Germinal center (tissue), 1 donor: Measurements from ENCODE around the gene ZBTB17.

Experiments
- DNase-seq: peaks from one replicate; pipeline ENCODE4 v3.0.0; 2012; ENCODE audit warnings: mixed read lengths, low spot score

The ZBTB17 gene

GRCh38 chr1:15960808-15961207 is 15.1 kb downstream of the ZBTB17 start:
- no peak for DNase-seq

GRCh38 chr1:15959827-15960446 is 16.0 kb downstream of the ZBTB17 start:
- no peak for DNase-seq

DNA sequence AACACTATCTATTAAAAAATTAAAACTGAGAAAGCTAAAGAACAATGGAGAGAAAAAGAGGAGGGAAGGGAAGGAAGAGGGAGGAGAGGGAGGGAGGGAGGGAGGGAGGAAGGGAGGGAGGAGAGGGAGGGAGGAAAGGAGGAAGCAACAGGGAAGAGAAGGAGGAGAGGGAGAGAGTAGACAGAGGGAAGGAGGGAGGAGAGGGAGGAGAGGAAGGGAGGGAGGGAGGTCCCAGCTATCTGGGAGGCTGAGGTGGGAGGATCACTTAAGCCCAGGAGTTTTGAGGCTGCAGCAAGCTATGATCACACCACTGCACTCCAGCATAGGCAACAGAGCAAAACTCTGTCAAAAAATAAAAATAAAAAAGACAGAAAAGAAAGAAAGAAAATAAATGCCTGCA is 16.5 kb downstream of the ZBTB17 start:
- no peak for DNase-seq

GRCh38 chr1:15958793-15959192 is 17.1 kb downstream of the ZBTB17 start:
- no peak for DNase-seq

GRCh38 chr1:15958111-15958510 is 17.8 kb downstream of the ZBTB17 start:
- DNase-seq, result no peak

GRCh38 chr1:15957221-15958095 is 18.4 kb downstream of the ZBTB17 start:
- no peak for DNase-seq

DNA sequence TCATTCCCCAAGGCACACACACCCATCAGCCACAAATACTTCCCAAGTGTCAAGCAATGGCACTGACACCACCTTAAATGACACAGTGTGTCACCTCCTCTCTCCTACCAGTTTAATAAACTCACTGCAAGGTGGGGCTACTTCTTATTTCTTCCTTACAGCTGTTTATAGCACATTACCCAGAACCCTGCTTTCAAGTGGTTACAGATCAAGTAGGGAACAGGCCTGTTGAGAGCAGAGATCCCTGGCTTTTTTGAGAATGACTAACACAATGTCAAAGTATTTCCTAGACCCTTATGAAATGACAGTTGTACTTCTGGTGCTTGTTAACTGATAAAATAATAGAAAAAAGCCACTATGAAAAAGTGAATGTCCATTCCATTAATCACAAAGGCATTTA is 19.8 kb downstream of the ZBTB17 start:
- no peak for DNase-seq

GRCh38 chr1:15955552-15955951 is 20.3 kb downstream of the ZBTB17 start:
- DNase-seq, result no peak

GRCh38 chr1:15954316-15954715 is 21.6 kb downstream of the ZBTB17 start:
- no peak for DNase-seq

- DNase-seq, result no peak
Measured at GRCh38 chr1:15953791-15954241, 22.1 kb downstream of the ZBTB17 start.

- DNase-seq, result no peak
Measured at GRCh38 chr1:15953294-15953771, 22.6 kb downstream of the ZBTB17 start.

DNA sequence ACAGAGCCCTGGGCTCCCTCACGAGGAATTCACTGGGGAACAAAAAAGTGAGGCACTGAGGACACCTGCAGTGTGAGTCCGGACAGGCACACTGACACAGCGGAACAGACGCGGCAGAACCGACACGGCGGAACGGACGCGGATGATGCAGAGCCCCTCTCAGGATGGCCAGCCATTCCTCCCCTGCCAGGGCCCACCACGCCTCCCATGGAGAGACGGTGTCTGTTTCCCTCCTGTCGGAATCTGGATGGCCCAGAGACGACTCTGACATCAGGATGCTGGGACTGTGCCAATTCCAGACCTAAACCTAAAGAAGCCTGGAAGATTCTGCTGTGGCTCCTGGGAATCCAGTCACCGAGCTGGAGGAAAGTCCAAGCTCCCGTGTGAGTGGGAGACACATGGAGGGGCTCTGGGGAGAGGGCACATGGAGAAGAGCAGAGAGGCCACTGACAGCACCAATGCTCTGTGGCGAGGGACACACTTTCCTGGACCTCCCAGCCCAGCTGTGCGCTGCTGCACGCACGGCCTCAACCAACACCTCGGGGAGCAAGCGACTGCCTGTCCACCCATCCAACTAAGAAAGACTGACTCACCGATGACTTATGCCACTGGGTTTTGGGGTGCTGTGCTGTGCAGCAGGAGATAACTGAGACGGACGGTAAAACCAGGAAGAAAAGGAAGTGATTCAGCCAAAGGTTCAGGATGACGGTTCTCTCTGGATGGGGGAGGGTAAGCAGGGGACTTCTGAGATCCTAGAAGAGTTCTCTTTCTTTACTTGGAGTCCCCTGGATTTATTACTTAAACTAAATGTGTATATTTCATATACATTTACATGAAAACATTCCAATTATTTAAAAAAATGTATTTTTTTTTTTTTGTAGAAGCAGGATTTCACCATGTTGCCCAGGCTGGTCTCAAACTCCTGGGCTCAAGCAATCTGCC is 23.3 kb downstream of the ZBTB17 start:
- DNase-seq, result no peak

DNA sequence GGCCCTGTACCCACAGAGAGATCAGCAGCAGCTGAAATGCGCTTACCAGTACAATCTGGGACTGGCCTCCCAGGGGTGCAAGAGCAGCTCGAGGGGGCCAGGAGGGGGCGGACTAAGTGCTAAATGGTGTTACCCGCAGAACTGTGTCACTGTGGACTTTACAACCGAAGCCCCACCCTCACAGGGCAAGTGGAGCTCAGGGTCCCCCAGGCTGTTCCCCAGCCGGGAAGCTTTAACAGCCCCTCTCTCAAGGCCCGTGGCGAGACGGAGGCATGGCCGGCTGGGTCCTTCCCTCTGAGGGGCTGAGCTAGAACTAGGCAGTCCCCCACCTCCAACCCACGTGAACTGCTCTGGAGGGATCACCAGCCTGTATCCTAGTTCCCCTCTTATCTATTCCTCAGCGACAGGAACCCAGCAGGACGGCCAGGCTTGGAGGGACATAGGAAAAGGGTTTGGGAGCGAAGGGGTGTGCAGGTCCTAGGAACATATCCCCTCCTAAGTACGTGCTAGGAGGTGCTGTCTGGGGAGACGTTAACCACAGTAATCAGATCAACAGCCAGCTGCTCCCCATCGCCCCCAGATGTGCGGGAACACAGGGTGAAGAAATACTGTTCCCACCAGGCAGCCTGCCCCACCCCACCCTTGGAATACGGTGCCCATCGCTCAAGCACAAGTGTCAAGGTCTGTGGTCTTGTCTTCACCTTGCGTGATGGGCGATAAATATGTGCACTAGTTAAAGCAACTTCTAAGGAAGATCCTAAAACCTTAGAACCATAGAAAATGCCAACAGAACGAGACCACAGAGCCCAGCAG is 24.4 kb downstream of the ZBTB17 start:
- DNase-seq, result no peak

- DNase-seq, result no peak
Measured at GRCh38 chr1:15950763-15951295, 25.1 kb downstream of the ZBTB17 start.

GRCh38 chr1:15950302-15950701 is 25.6 kb downstream of the ZBTB17 start:
- no peak for DNase-seq

DNA sequence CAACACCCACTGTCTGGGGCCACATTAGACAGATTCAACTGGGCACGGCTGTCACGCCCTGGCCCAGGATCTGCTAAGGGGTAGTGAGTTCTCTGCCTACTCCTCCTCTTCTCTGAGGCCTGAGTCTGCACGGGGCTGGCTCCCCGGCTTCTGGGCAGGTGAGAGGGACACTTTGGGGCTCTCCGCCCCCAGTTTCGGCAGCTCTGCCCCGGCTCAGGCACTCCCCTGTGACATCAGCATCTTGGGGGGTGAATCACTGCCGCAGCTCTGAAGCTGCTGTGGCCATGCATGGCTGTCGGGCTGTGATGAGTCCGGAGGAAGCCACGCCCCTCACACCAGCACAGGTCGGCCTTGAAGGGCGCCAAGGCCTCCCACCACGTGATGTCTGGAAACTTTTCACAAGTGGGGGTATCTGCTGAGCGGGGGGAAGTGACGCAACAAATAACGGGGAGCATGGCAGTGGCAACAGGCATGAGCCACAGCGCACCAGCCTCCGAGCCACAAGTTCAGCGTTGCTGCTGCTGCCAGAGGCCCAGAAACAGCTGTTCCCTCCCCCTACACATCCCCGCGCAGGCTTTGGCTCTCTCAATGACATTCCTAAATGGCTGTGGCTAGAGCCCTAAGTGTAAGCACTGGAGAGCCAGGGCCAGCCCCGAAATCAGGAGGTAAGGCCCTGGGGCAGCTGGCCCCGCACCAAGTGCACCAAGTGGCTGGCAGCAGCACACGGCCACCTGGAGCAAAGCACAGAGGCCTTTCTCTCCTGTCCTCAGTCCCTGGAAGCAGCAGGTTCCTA is 26.3 kb downstream of the ZBTB17 start:
- DNase-seq, result peak; percentile 81

GRCh38 chr1:15948595-15949452 is 27.1 kb downstream of the ZBTB17 start:
- DNase-seq, result no peak

GRCh38 chr1:15948091-15948591 is 27.8 kb downstream of the ZBTB17 start:
- no peak for DNase-seq
